IMR-90 (cell line): ENCODE measurements around the gene PI4KA. TPM values are rescaled to one million over a fixed set of nuclear protein-coding genes. Genes with fewer than 3 reads are reported as not detected.

ENCODE experiments used
- ATAC-seq: fragments of 200-7000 bp; cut with Tn5 transposase; 2 replicates; pipeline ENCODE4 v1.9.1; 2020; ENCODE audit warnings: low read depth, mild to moderate bottlenecking, moderate library complexity
- BruUV-seq: library from RNA; stranded (reverse); fragments of 400-500 nt; replicated peaks from 2 replicates; lab custom pipeline; 2021; lab: Mats Ljungman, UMichigan
- CTCF ChIA-PET: fragments of 300-600 bp; formaldehyde crosslinking; extraction: SDS; loops from one replicate; lab custom pipeline; 2021; ENCODE audit warnings: antibody characterized with exemption; lab: Yijun Ruan, JAX
- POLR2A ChIA-PET: fragments of 300-600 bp; sonication (Branson Sonifier 250); formaldehyde crosslinking; loops from one replicate; lab custom pipeline; 2022; ENCODE audit warnings: antibody characterized with exemption; ENCODE audit not compliant: unreplicated experiment; lab: Charles Lee
- DNase-seq: peaks from one replicate; pipeline ENCODE4 v3.0.0; 2013
- H2AFZ ChIP-seq: replicated peaks from 2 replicates; pipeline ENCODE3; 2013; ENCODE audit warnings: low read length, mild to moderate bottlenecking; ENCODE audit not compliant: poor library complexity
- H2AK5ac ChIP-seq: 2 replicates; pipeline ENCODE4 v1.6.1; 2013; ENCODE audit warnings: low read depth, low read length, inconsistent platforms
- H2AK9ac ChIP-seq: replicated peaks from 2 replicates; pipeline ENCODE3; 2013; ENCODE audit warnings: mild to moderate bottlenecking, low read depth, low read length, moderate library complexity; ENCODE audit not compliant: poor library complexity
- H2BK120ac ChIP-seq: 2 replicates; pipeline ENCODE4 v1.6.1; 2013; ENCODE audit warnings: low read depth, low read length, inconsistent platforms
- H2BK15ac ChIP-seq: 3 replicates; pipeline ENCODE4 v1.6.1; 2013; ENCODE audit warnings: low read depth, low read length, inconsistent platforms
- H2BK20ac ChIP-seq: 2 replicates; pipeline ENCODE4 v1.6.1; 2013; ENCODE audit warnings: low read depth, mild to moderate bottlenecking, inconsistent platforms, low read length, moderate library complexity
- H2BK5ac ChIP-seq: 2 replicates; pipeline ENCODE4 v1.6.1; 2013; ENCODE audit warnings: mild to moderate bottlenecking, low read depth, low read length, inconsistent platforms; ENCODE audit not compliant: poor library complexity, severe bottlenecking
- H3K14ac ChIP-seq: replicated peaks from 2 replicates; pipeline ENCODE4 v1.6.1; 2013; ENCODE audit warnings: low read depth, low read length, inconsistent platforms
- H3K18ac ChIP-seq: 2 replicates; pipeline ENCODE4 v1.6.1; 2013; ENCODE audit warnings: low read depth, low read length, control low read depth
- H3K23ac ChIP-seq: 2 replicates; pipeline ENCODE4 v1.6.1; 2013; ENCODE audit warnings: low read depth, low read length, inconsistent platforms
- H3K27ac ChIP-seq: 2 replicates; pipeline ENCODE4 v1.5.1; 2013; ENCODE audit warnings: mild to moderate bottlenecking, control low read depth, low read length; ENCODE audit not compliant: insufficient read depth
- H3K27me3 ChIP-seq: 2 replicates; pipeline ENCODE4 v1.6.1; 2013; ENCODE audit warnings: low read length; ENCODE audit not compliant: control insufficient read depth, insufficient read depth
- H3K36me3 ChIP-seq: 2 replicates; pipeline ENCODE4 v1.6.1; 2013; ENCODE audit warnings: low read length, mixed read lengths; ENCODE audit not compliant: control insufficient read depth, insufficient read depth
- H3K4ac ChIP-seq: 2 replicates; pipeline ENCODE4 v1.6.1; 2013; ENCODE audit warnings: low read depth, low read length, inconsistent platforms
- H3K4me1 ChIP-seq: 2 replicates; pipeline ENCODE4 v1.6.1; 2013; ENCODE audit warnings: low read length, mixed read lengths; ENCODE audit not compliant: control insufficient read depth, insufficient read depth
- H3K4me2 ChIP-seq: 2 replicates; pipeline ENCODE4 v1.6.1; 2013; ENCODE audit warnings: low read depth, mild to moderate bottlenecking, control low read depth, low read length, moderate library complexity
- H3K4me3 ChIP-seq: 2 replicates; pipeline ENCODE4 v1.5.1; 2013; ENCODE audit warnings: low read depth, mild to moderate bottlenecking, control low read depth, low read length, moderate library complexity; ENCODE audit not compliant: insufficient read depth
- H3K56ac ChIP-seq: 2 replicates; pipeline ENCODE4 v1.6.1; 2013; ENCODE audit warnings: low read length, inconsistent platforms; ENCODE audit not compliant: insufficient read depth; ENCODE audit errors: extremely low read depth
- H3K79me1 ChIP-seq, 2 experiments: 2 replicates each; pipeline ENCODE4 v1.6.1; 2013; ENCODE audit warnings: low read length in 2 of 2, inconsistent platforms in 1 of 2, low read depth in 1 of 2
- H3K9ac ChIP-seq: 2 replicates; pipeline ENCODE4 v1.6.1; 2013; ENCODE audit warnings: low read depth, low read length, control low read depth
- H3K9me1 ChIP-seq: 2 replicates; pipeline ENCODE4 v1.6.1; 2013; ENCODE audit warnings: low read length, inconsistent platforms; ENCODE audit not compliant: insufficient read depth
- H3K9me3 ChIP-seq: 2 replicates; pipeline ENCODE4 v1.6.1; 2013; ENCODE audit warnings: low read length; ENCODE audit not compliant: control insufficient read depth, insufficient read depth
- H4K20me1 ChIP-seq: 2 replicates; pipeline ENCODE4 v1.6.1; 2013; ENCODE audit warnings: low read length, inconsistent platforms; ENCODE audit not compliant: insufficient read depth
- H4K5ac ChIP-seq: 2 replicates; pipeline ENCODE4 v1.6.1; 2013; ENCODE audit warnings: mild to moderate bottlenecking, low read depth, low read length, control low read depth
- H4K8ac ChIP-seq, 2 experiments: 2 replicates each; pipeline ENCODE4 v1.6.1; 2013; ENCODE audit warnings: low read depth in 2 of 2, low read length in 2 of 2, control low read depth in 1 of 2, inconsistent platforms in 1 of 2
- H4K91ac ChIP-seq: 2 replicates; pipeline ENCODE4 v1.6.1; 2013; ENCODE audit warnings: low read depth, low read length, inconsistent platforms; ENCODE audit not compliant: insufficient read depth
- CEBPB ChIP-seq: IDR thresholded peaks from 2 replicates; pipeline ENCODE4 v1.6.1; 2012; ENCODE audit warnings: low read depth, low read length, improper control_type of control experiment
- USF2 ChIP-seq: fragments of 150-350 bp; IDR thresholded peaks from 2 replicates; pipeline ENCODE4 v1.6.1; 2017; ENCODE audit warnings: mild to moderate bottlenecking, antibody characterized with exemption, low read length, low read depth
- WGBS, 2 experiments: methylation state at CpG; one replicate each; pipeline versions ENCODE4 v1.1.5 to v1.1.7; 2013; ENCODE audit warnings: missing lambda C conversion rate in 2 of 2; ENCODE audit not compliant: insufficient read length in 1 of 2; ENCODE audit errors: extremely low coverage in 2 of 2; 5-methylcytosine and 5-hydroxymethylcytosine counted together
- dilution Hi-C: fragments of 300-500 bp; cut with HindIII; formaldehyde crosslinking; loops from one replicate; pipeline ENCODE4 v1.14.3; 2018; ENCODE audit warnings: low sequenced_read_pairs; ENCODE audit not compliant: unreplicated experiment
- in situ Hi-C: fragments of 300-500 bp; cut with MboI; formaldehyde crosslinking; loops from 3 replicates; pipeline ENCODE4 v1.14.3; 2019; ENCODE audit warnings: low sequenced_read_pairs, inconsistent platforms, mixed read lengths
- intact Hi-C: fragments of 100-400 bp; cut with micrococcal nuclease; formaldehyde crosslinking; loops from 2 replicates; pipeline ENCODE4 v1.10.0; 2022
- polyA plus RNA-seq, 3 experiments: library from polyadenylated mRNA; depleted of rRNA; stranded (reverse); fragments of >200 nt; gene quantifications; 2 replicates each; pipeline ENCODE4 v1.2.3, GENCODE V29; 2012; ENCODE audit warnings: low replicate concordance in 1 of 3
- total RNA-seq: library from RNA; depleted of rRNA; stranded (reverse); fragments of >200 nt; gene quantifications from 2 replicates; pipeline ENCODE4 v1.2.3, GENCODE V29; 2012

Gene PI4KA
- total and polyA plus RNA-seq, 2 of the 4 experiments (the other 2 are of a cell fraction) = 16.8 to 35.5 TPM

GRCh38 chr22:20867179-20868024 lies 8.8 kb upstream of the PI4KA start:
- Histone ChIP-seq H2BK20ac (0 out of 2 replicates have a peak overlapping the region, but pooled peaks have one; percentile 20), H4K91ac (peak overlapping the region; percentile 58; the same call in 1 of the 2 replicates), H3K27ac (peak overlapping the region; percentile 88; the same call in 1 of the 2 replicates), H3K4me3 (no peak overlapping the region), H2BK120ac (peak overlapping the region; percentile 2; the same call in 1 of the 2 replicates), H2BK15ac (peak overlapping the region; percentile 11; the same call in 1 of the 3 replicates), H4K8ac (peak overlapping the region in 1 of 2 experiments; percentile 39; a peak in 2 of 4 replicates), H3K9me3 (no peaks in the 10 kb centered on the region), H3K9ac (peak overlapping the region; percentile 28), H3K56ac (no peak overlapping the region), H3K4me2 (peak overlapping the region; percentile 27), H3K9me1 (peaks cover 46% of the 10 kb centered on the region), H2BK5ac (peak overlapping the region; percentile 46), H2AFZ (peak overlapping the region; percentile 36), H4K5ac (peak overlapping the region; percentile 48), H3K36me3 (peaks cover 19% of the 10 kb centered on the region), H3K23ac (peak overlapping the region; percentile 67), H3K27me3 (no peaks in the 10 kb centered on the region), H3K14ac (peak overlapping the region; percentile 74), H2AK5ac (peak overlapping the region; percentile 88), H3K4me1 (peaks cover 25% of the 10 kb centered on the region), H3K18ac (peak overlapping the region; percentile 81), H2AK9ac (peak overlapping the region; percentile 86), H3K79me1 (peaks cover 39 to 71% of the 10 kb centered on the region in 2 experiments), H4K20me1 (peaks cover 20% of the 10 kb centered on the region), H3K4ac (peak overlapping the region; percentile 52)
- CTCF ChIA-PET = interaction anchor here (1.4 to 2.3 kb wide), 2 partner anchors 18 to 63 kb away, joined by 4 to 14 read pairs; no protein-coding TSS in a partner anchor
- no TSS peak for BruUV-seq
- in situ Hi-C loops (no loop called here), intact Hi-C loops (no loop called here), dilution Hi-C loops (no loop called here)
- DNase-seq = peak; percentile 46
- WGBS, 2 experiments = no CpG with 5 or more reads among the region's 11 CpGs
- no peak for TF ChIP-seq CEBPB
- peak; percentile 70 for TF ChIP-seq USF2
- POLR2A ChIA-PET = interaction anchor here (0.6 kb wide), 1 partner anchor 808 kb away, joined by 3 read pairs; no protein-coding TSS in a partner anchor
- ATAC-seq = peak; percentile 76
